ENCODE results near the gene DHX36. TPM values are rescaled to one million over a fixed set of nuclear protein-coding genes. Genes with fewer than 3 reads are reported as not detected.

The DHX36 gene, protein sequence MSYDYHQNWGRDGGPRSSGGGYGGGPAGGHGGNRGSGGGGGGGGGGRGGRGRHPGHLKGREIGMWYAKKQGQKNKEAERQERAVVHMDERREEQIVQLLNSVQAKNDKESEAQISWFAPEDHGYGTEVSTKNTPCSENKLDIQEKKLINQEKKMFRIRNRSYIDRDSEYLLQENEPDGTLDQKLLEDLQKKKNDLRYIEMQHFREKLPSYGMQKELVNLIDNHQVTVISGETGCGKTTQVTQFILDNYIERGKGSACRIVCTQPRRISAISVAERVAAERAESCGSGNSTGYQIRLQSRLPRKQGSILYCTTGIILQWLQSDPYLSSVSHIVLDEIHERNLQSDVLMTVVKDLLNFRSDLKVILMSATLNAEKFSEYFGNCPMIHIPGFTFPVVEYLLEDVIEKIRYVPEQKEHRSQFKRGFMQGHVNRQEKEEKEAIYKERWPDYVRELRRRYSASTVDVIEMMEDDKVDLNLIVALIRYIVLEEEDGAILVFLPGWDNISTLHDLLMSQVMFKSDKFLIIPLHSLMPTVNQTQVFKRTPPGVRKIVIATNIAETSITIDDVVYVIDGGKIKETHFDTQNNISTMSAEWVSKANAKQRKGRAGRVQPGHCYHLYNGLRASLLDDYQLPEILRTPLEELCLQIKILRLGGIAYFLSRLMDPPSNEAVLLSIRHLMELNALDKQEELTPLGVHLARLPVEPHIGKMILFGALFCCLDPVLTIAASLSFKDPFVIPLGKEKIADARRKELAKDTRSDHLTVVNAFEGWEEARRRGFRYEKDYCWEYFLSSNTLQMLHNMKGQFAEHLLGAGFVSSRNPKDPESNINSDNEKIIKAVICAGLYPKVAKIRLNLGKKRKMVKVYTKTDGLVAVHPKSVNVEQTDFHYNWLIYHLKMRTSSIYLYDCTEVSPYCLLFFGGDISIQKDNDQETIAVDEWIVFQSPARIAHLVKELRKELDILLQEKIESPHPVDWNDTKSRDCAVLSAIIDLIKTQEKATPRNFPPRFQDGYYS
- 50.0 TPM for polyA plus RNA-seq (2013, experiment 1 of 2; ENCODE audit: insufficient read length)
- polyA plus RNA-seq (2013, experiment 2 of 2; ENCODE audit: insufficient read length): 50.1 TPM

DNA sequence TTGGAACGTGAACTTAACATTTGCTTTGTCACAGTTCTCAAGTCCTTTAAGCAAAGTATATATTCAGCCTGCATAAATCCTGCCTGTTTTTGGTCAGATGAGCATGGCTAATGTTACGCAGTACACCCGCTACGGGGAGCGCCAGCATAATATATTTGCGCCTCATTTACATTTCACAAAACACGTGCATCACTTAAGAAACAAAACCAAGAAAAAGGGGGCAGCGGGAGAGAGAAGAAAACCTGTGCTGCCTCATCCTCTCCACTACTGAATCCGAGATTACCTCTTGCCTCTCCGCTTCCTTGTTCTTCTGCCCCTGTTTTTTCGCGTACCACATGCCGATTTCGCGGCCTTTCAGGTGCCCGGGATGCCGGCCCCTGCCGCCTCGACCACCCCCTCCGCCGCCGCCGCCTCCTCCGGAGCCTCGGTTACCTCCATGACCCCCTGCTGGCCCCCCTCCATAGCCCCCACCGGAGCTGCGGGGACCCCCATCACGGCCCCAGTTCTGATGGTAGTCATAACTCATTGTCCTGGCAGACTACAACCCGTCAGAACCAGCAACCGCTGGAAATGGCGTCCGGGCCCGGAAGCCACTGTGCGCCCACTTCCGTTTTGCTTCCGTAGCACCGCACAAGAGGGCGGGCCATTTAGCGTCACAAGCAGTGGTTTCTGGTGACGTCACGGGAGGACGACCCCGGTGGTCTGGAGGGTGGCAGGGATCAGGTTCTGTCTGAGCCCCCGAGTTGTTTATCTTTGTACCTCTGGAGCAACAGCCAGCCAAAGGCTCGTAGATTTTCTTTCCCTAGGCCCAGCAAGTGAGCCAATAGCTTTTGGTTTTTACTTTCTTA lies at the start of gene DHX36:
TSS of gene DHX36 (minus strand) at position 597 of the 848 bp plus-strand sequence. CDS start at position 526, 71 bp downstream.
- peak; percentile 93 for DNase-seq

DNA sequence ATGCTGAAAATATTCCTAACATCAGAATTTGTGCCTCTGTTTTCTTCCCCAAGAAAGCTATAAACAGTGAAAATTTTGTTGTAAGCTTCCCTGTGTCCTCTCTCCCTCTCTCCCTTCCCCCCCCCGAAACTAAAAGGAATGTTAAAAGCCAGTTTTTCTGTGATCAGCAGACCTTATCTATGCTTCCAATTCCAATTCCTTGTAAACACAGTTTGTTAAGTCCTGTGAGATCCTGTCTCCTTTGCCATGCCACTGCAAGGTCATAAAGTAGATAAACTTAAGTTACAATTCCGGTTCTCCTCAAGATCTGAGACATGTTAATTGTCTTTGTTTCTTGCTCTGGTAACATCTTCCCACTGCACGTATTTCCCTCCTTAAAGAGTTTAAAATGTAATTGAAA lies 42.9 kb upstream of the DHX36 start:
- DNase-seq: no peak

DNA sequence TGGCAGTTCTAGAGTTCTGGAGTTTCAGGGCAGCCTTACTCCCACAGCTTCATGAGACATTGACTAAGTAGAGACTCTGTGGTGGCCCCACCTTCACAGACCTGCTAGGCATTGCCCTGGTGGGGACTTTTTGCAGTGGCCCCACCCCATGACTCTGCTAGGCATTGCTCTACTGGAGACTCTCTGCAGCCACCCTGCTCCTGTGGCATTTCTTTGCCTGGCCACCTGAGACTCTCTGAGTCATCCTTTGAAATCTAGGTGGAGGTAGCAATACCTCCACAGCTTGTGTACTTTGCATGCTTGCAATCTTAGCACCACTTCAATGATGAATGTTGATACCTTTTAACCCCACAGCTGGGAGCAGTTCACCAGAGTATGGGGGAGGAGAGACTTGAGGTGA lies 40.6 kb upstream of the DHX36 start:
- DNase-seq: no peak

DNA sequence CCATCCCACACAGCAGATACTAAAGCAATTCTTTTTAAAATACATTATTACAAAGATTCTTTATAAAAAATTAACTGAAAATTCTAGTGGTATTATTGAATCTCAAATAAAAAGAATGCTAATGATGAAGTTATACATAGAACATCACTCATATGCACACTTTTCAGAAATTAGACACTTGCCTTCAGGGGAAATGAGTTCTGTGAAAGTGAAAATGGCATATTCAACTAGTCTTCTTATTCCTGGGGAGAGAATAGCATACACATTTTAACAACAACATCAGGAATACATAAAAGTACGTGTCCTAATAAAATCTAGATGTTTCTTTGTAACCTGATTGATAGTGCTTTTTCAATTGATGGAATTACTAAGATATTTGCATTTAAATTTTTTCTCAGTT lies 36.8 kb upstream of the DHX36 start:
- DNase-seq: no peak

DNA sequence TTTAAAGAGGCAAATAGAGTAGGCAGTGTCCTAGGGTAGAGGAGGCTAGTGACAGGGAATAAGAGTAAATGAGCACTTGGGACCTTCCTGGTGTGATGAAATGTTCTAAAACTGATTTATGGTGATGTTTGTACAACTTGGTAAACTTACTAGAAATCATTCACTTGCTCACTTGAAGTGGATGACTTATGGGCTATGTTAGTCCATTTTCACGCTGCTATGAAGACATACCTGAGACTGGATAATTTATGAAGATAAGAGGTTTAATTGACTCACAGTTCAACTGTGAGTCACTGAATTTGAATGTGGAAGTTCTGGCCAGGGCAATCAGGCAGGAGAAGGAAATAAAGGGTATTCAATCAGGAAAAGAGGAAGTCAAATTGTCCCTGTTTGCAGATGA lies 31.7 kb upstream of the DHX36 start:
- DNase-seq: no peak

DNA sequence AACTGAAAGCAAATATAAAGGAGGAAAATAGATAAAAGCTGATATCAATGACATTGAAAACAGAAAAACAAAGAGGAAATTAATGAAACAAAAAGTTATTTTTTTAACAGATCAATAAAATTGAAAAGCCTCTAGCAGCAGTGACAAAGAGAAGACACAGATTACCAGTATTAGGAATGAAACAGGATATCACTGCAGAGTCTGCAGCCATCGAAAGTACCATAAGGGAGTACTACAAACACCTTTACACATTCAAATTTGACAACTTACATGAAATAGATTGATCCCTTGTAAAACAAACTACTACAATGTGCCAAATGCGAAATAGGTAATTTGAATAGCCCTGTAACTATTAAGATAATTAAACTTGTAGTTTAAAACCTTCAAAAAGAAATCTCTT lies 24.9 kb upstream of the DHX36 start:
- no peak for DNase-seq

DNA sequence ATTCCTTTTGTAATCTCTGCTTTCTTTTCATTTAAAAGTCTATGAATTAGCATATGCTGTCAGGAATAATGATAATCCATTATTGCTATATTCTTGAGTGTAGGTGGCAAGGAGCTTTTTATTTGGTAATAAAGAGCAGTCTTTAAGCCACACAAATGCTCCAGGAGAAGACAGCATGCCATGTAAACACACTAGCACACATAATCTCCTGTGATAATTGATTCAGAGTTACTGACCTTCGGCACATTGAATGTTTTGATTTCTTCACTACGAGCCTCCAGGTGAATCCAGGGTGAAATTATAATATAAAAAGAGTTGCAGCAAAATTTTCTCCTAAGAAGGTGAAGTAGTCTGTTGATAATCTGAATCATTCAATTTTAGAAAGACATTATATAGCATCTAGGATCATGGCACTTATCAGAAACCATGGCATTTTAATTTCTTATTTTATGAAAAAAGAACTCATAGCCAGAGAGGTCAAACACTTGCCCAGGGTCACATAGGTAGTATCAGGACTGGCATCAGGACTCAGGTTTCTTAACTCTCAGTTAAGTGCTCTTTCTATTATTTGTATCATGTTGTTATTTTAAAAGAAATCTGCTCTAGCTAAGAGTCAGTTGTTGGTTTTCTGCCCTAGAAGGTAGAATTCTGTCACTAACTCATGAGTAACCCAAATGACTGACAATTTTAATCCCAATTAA lies 21.3 kb upstream of the DHX36 start:
- no peak for DNase-seq

DNA sequence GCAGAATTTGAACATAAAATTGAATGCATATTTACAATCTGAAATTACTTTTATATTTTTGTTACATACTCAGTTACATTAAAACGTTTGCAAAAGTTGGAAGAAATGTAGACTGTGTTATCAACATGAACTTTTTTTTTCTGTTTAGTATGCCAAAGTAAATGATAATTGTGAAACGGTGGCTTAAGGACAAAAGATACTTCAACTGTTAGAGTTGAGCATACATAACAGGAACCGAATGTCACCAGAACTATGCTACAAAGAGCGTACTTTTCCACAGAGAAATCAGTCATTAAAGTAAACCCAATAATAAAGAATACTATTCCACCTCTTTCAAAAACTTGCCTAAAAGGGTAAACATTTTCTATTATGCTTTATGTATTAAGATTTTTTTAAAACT lies 14.3 kb upstream of the DHX36 start:
- no peak for DNase-seq

DNA sequence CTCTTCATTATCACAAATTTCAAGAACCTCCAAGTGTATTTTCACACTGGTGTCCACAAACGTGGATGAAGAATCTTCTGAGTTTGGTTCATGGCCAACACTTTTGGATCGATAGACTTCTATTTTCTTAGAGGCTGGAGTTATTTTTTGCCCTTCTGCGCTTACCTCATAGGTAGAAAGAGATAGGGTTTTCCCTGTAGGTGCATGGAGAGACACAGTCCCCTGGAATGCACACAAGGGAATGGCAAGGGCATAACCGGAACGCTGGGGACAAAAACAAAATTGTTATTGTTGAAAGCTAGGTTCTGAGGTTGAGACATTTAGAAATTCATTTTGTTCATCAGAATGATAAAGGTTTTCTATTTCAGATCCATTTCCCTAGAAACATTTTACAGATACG lies 13.7 kb upstream of the DHX36 start:
- no peak for DNase-seq

DNA sequence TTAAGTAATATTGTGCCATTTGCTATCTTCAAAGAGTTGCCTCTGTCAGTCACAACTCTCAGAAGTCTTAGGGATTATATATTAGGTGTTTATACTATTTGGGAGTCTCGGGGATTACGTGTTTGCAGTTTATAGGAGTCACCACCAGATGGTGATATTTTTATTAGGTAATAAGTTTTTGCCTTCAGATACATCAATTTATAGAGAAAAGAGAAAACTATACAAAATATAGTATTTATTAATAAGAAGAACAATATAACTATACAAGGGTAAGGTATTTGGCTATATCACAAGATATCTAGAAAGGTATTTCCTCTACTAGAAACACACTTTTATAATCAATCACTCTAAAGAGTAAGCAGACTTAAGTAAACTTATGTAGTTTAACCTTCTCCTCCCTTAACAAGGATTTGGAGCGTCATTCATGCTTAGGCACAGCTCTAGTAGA lies 10.7 kb upstream of the DHX36 start:
- DNase-seq: peak; percentile 36

DNA sequence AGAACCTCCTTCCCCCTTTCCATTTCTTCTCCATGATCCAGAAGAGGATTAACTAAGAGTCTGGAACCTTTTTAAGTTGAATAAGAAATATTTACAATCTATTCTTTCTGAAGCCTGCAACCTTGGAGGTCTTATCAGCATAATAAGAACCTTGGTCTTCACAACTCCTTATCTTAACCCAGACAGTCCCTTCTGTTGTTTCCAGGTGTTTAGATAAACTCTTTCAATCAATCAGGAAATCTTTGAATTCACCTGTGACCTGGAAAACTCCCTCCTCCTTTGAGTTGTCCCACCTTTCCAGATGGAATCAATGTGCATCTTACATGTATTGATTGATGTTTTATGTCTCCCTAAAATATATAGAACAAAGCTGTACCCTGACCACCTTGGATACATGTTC lies 3.6 kb upstream of the DHX36 start:
- DNase-seq: no peak

DNA sequence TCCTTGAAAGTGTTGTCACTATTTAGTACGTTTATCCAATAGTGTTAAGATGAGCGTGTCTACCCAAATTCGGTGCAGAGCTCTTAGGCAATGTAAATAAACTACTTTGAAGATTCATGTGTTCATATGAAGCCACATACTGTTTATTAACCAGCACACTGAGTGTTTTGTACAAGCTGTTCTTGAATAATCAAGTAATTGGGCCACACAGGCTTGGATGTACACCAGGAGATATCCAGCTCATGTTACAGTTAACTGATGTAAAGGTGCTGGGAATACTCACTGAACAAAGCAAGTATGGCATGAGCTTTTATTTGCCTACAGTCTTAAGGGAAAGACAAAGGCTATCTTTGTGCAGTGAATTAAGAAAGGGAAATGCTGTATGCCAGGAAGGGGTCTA lies 632 bp upstream of the DHX36 start:
- DNase-seq: no peak

DNA sequence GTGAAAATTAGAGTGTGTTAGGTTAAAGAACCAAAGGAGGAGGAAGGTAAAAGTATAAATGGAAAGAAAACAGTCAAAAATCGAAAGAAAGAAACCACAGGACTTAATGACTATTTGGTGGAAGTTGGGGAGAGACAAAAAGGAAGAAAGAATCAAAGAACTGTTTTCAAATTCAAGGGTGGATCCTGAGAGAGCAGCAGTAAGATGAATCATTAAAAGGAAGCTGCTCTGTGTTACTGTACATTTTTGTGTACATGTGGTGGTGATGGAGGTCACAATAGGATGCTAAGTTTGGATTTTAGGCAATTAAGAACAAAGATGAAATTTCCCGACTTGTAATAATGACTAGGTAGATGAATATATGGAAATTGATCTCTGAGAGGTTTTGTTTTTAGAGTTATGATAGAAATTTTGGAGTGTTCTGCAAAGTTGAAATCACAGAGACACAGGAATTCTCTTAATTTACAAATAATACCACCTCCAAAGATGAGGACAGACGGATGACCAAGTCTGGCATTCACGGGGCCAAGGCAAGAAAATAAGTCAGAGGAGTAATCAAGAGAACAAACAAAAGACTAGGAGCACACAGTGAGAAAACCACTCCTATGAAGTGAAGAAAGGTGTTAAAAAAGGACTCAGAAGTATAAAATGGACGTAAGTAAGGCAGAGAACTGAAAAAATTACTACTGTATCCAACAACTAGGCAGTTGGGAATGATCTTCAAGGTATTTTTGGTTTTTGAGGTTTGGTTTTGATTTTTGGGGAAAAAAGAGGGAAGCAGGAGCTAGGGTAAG lies 7.1 kb downstream of the DHX36 start:
- DNase-seq: peak; percentile 11

DNA sequence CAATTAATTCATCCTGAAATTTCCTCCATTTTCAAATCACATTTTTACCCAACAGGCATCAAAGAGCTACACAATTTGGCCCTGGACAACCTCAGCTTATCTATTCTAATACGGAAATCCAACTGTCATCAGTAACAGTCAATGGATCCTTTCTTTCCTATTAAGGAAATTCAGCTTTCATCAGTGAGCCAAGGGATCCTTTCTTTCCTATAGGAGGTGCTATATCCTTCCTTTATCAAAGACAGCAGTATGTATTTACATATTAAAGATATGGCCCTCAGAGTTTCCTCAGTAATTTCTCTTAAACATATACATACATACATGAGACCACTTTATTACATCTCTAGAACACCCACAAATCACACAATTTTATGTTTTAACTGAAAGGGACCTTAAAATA lies 10.1 kb downstream of the DHX36 start:
- no peak for DNase-seq

DNA sequence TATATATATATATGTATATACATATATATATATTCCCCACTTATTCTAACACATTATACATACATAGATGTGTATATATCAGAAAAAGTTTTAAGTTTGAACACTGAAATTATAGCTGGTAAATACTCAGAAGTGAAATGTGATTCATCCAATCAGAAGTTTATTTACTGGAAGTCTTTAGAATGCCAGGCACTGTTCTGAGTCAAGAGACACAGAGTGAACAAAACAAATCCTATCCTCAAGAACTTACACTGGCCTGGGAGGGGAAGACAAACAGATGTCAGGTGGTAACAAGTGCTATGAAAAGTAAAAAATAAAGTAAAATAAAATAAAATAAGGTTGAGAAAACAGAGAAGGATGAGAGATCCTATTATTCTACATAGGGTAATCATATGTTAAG lies 13.4 kb downstream of the DHX36 start:
- no peak for DNase-seq

DNA sequence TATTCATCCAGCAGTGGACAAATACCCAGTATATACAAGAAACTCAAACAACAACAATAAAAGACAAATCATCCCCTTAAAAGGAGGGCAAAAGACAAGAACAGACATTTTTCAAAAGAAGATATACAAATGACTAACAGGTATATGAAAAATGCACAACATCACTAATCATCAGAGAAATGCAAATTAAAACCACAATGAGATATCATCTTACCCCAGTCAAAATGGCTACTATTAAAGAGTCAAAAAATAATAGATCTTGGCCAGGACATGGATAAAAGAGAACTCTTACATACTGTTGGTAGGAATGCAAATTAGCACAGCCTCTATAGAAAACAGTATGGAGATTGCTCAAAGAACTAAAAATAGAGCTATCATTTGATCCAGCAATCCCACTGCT lies 16.9 kb downstream of the DHX36 start:
- DNase-seq: no peak

DNA sequence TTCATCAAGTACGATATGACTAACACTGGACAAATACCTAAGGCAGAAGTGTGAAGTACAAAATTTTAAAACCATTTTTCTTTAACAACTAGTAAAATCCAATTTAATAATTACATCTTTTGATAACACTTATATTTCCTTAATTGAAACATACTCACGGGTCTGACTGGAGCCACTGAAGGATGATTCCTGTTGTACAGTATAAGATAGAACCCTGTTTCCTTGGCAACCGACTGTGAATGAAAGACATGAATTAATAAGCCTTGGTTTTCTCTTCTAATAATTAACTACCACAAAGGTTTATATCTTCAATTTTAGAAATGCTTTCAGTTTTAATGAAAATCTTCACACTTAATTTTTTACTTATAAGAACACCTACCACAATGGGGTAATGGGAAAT lies 19.4 kb downstream of the DHX36 start:
- DNase-seq: no peak

DNA sequence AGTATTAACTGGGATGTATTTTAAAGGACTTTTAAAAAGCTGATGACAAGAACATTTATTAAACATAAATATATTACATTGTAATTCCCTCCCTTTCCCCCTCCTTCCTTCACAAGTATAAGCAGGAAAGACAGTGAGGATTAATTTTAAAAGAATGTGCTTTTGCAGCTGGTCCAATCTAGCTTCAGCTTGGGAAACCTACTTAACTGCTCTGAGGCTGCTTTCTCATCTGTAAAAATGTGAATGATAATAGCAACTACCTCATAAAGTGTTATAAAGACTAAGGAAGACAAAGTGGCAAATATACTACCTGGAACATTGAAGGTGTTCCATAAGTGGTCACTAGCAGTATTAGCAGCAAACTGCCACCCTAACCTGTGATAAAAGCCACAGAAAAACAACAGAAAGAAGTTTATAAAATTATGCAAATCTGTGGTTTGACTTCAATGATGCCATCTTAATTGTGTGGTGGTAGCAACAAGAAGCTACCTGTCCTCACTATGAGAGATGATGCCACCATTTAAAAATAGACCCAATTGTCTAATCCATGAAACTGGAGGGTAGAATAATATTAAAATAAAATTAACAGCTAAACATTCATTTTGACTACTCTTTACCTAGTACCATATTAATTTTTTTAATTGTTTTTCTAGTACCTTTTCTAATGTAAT lies 20.0 kb downstream of the DHX36 start:
- peak; percentile 26 for DNase-seq

DNA sequence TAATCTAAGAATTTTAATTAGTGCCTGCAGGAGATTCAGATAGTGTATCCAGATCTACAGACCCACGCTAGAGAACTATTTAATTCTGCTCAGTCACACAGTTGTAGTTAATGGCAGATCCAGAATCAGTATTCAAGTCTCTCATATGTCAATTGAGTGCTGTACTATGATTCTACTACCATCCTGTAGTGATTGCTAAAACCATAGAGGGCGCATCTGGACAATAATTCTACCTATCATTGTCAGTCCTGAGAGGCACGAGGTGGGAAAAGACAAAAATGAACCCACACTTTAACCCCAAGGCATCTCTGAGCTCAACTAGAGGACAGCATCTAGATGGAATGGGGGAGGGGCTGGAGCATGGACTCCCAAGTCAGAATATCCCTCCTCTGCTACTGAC lies 22.7 kb downstream of the DHX36 start:
- DNase-seq: no peak

DNA sequence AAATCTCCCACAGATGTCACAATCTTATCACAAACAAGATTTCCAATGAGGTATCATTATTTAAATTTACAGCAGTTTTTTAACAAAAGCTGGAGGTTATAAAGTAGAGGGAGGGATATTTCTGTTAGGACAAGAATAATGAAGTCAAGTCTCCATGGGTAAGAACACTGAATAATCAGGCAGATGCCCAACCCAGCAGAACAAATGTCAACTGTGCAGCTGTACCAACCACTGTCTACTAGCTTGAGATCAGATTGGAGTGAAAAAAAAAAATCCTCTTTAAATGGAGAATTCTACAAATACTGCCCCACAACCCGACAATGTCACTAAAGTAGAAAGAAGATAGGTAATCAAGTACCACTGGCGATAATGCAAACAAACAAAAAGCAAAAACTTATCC lies 30.3 kb downstream of the DHX36 start:
- DNase-seq: no peak

Measured in fibroblast of skin of abdomen (primary cell).